PC-9 (cell line): ENCODE results near the gene ACSL5. TPM values are rescaled to one million over a fixed set of nuclear protein-coding genes. Genes with fewer than 3 reads are reported as not detected.

Experiments used
- BruUV-seq: library from RNA; stranded (reverse); fragments of 400-500 nt; replicated peaks from 2 replicates; lab custom pipeline; 2021; lab: Mats Ljungman, UMichigan
- CTCF ChIA-PET: fragments of 300-600 bp; sonication (Branson Sonifier 250); formaldehyde crosslinking; loops from one replicate; lab custom pipeline; 2022; ENCODE audit warnings: antibody characterized with exemption; lab: Charles Lee
- POLR2A ChIA-PET: fragments of 300-600 bp; sonication (Branson Sonifier 250); formaldehyde crosslinking; loops from one replicate; lab custom pipeline; 2022; ENCODE audit warnings: antibody characterized with exemption; ENCODE audit not compliant: unreplicated experiment; lab: Charles Lee
- DNase-seq, 2 experiments: peaks; one replicate each; pipeline versions ENCODE4 v3.0.0 to v3.0.0-alpha.2; 2015 to 2022; ENCODE audit warnings: mixed read lengths in 1 of 2
- H2AFZ ChIP-seq: fragments of 200-600 bp; sonication (generic); 2 replicates; pipeline ENCODE4 v1.8.1; 2017; ENCODE audit warnings: antibody characterized with exemption
- H3F3A ChIP-seq: fragments of 200-600 bp; sonication (generic); 2 replicates; pipeline ENCODE4 v1.8.1; 2017; ENCODE audit warnings: antibody characterized with exemption, mild to moderate bottlenecking, low read depth; ENCODE audit not compliant: insufficient read depth
- H3K27ac ChIP-seq: fragments of 200-600 bp; sonication (generic); 2 replicates; pipeline ENCODE4 v1.6.1; 2016; ENCODE audit warnings: mixed run types
- H3K27me3 ChIP-seq: fragments of 200-600 bp; sonication (generic); 2 replicates; pipeline ENCODE4 v1.6.1; 2016; ENCODE audit warnings: low read depth, mixed run types; ENCODE audit not compliant: insufficient read depth
- H3K36me3 ChIP-seq: fragments of 200-600 bp; sonication (generic); 2 replicates; pipeline ENCODE4 v1.6.1; 2016; ENCODE audit warnings: low read depth, mixed run types
- H3K4me1 ChIP-seq: fragments of 200-600 bp; sonication (generic); replicated peaks from 2 replicates; pipeline ENCODE4 v1.6.1; 2016; ENCODE audit warnings: mixed run types; ENCODE audit not compliant: insufficient read depth
- H3K4me2 ChIP-seq: fragments of 200-600 bp; sonication (generic); 2 replicates; pipeline ENCODE4 v1.6.1; 2017; ENCODE audit warnings: mixed run types
- H3K4me3 ChIP-seq: fragments of 200-600 bp; sonication (generic); 2 replicates; pipeline ENCODE4 v1.6.1; 2016; ENCODE audit warnings: mixed run types
- H3K79me2 ChIP-seq: fragments of 200-600 bp; sonication (generic); 2 replicates; pipeline ENCODE4 v1.6.1; 2017; ENCODE audit warnings: low read depth, mixed run types
- H3K9me2 ChIP-seq: fragments of 200-600 bp; sonication (generic); 2 replicates; pipeline ENCODE4 v1.8.1; 2017; ENCODE audit warnings: mild to moderate bottlenecking; ENCODE audit not compliant: insufficient read depth
- H3K9me3 ChIP-seq: fragments of 200-600 bp; sonication (generic); 2 replicates; pipeline ENCODE4 v1.8.1; 2016; ENCODE audit warnings: low read depth; ENCODE audit not compliant: insufficient read depth
- H4K20me1 ChIP-seq: fragments of 200-600 bp; sonication (generic); 2 replicates; pipeline ENCODE4 v1.8.1; 2017; ENCODE audit not compliant: insufficient read depth
- EZH2 ChIP-seq: fragments of 200-600 bp; sonication (generic); IDR thresholded peaks from 2 replicates; pipeline ENCODE4 v1.8.0; 2017; ENCODE audit warnings: antibody characterized with exemption, low read depth
- intact Hi-C: fragments of 100-400 bp; cut with micrococcal nuclease; formaldehyde crosslinking; loops from one replicate; pipeline ENCODE4 v1.10.0; 2022; ENCODE audit not compliant: unreplicated experiment
- total RNA-seq: library from RNA; stranded (reverse); gene quantifications from 2 replicates; pipeline ENCODE4 v1.2.3, GENCODE V29; 2021
- TF ChIP-seq, protein P1 (sequence below): fragments of 200-600 bp; sonication (generic); conservative IDR thresholded peaks from 2 replicates; pipeline ENCODE4 v1.6.1; 2017; ENCODE audit warnings: mixed run types, antibody characterized with exemption, mild to moderate bottlenecking, moderate library complexity

Gene ACSL5
- total RNA-seq, 1 experiment from 2014 or later, result 21.4 TPM

DNA sequence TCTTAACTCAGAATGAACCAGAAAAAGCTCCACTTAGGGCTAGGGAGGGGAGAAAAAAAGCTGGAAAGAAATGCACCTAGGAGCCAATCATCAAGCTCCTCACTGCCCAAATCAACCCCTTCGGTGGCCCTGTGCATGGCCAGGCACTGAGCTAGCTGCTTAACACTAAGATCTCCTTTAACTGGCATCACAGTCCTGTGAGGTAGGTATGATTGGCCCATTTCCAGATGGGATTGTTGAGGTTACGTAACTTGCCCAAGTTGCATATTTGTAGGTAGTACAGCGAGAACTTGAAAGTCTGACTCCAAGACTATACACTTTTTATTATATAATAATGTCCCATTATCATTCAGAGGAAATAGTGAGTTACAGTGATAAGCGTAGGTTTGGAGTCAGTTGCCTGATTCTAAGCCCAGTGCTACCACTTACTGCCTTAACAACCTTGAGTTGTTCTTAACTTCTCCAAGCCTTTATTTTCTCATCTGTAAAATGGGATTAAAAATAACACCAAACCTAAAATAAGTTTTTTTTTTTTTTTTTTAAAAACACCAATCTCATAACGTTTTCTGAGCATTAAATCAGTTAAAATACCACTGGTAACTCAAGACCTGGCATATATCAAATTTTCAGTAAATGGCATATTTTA lies 37.2 kb upstream of the ACSL5 start:
- Histone ChIP-seq H4K20me1 (no peaks in the 10 kb centered on the region), H3F3A (no peaks in the 10 kb centered on the region), H3K4me2 (no peak overlapping the region), H3K27ac (no peak overlapping the region), H3K79me2 (no peaks in the 10 kb centered on the region), H3K4me3 (no peak overlapping the region), H3K27me3 (no peaks in the 10 kb centered on the region), H2AFZ (no peak overlapping the region), H3K9me3 (no peaks in the 10 kb centered on the region), H3K36me3 (no peaks in the 10 kb centered on the region), H3K9me2 (no peaks in the 10 kb centered on the region), H3K4me1 (no peaks in the 10 kb centered on the region)
- DNase-seq, result no peak
- POLR2A ChIA-PET, result no interaction called here
- intact Hi-C loops, result no loop called here
- no peak for TF ChIP-seq EZH2
- TF ChIP-seq, protein P1, sequence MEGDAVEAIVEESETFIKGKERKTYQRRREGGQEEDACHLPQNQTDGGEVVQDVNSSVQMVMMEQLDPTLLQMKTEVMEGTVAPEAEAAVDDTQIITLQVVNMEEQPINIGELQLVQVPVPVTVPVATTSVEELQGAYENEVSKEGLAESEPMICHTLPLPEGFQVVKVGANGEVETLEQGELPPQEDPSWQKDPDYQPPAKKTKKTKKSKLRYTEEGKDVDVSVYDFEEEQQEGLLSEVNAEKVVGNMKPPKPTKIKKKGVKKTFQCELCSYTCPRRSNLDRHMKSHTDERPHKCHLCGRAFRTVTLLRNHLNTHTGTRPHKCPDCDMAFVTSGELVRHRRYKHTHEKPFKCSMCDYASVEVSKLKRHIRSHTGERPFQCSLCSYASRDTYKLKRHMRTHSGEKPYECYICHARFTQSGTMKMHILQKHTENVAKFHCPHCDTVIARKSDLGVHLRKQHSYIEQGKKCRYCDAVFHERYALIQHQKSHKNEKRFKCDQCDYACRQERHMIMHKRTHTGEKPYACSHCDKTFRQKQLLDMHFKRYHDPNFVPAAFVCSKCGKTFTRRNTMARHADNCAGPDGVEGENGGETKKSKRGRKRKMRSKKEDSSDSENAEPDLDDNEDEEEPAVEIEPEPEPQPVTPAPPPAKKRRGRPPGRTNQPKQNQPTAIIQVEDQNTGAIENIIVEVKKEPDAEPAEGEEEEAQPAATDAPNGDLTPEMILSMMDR, result no peak
- CTCF ChIA-PET, result no interaction called here
- no TSS peak for BruUV-seq

DNA sequence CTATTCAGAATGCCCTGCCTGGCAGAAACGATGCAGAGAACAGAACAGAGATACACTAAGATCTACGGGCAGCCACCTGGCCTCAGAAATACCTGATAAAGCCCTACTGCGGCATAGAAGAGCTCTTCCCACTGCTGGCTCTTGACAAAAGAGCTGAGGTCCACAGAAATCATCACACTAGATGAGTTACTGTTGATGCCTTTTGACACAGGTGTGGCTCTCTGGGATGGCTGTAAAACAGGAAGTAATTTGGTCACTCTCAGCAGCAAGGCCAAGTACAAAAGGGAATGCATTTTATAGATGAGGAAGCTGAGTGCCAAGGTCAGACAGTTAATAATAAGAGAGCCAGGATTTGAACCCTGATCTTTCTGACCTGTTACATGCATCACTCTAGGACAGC lies 35.0 kb upstream of the ACSL5 start:
- DNase-seq, result no peak
- Histone ChIP-seq H3K36me3 (no peaks in the 10 kb centered on the region), H4K20me1 (no peaks in the 10 kb centered on the region), H3K27ac (no peak overlapping the region), H3K27me3 (no peaks in the 10 kb centered on the region), H3K4me3 (no peak overlapping the region), H3K9me3 (no peaks in the 10 kb centered on the region), H3K4me1 (no peaks in the 10 kb centered on the region), H2AFZ (no peak overlapping the region), H3K9me2 (no peaks in the 10 kb centered on the region), H3F3A (no peaks in the 10 kb centered on the region), H3K4me2 (no peak overlapping the region), H3K79me2 (no peaks in the 10 kb centered on the region)
- POLR2A ChIA-PET, result no interaction called here
- CTCF ChIA-PET, result no interaction called here
- no TSS peak for BruUV-seq
- intact Hi-C loops, result no loop called here
- TF ChIP-seq, protein P1, result no peak

DNA sequence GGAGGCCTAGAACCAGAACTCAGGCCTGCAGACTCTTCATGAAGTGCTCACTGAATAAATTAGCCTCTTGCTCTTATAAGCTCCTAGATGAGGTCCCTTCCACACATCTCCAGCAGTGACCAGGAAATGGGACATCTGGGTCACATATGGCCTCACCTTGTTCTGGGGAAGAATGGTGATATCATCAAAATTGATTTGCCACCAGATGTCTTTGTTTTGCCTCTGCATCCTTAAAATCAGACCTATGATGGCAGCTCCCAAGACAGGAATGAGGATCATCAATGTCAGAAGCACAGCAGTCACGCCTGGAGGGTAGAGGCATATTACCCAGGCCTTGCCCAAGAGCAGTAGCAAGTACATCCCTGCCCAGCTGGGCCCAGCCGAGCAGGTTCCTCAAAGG lies 33.3 kb upstream of the ACSL5 start:
- Histone ChIP-seq H3F3A (no peaks in the 10 kb centered on the region), H3K4me2 (no peak overlapping the region), H3K27me3 (no peaks in the 10 kb centered on the region), H3K79me2 (no peaks in the 10 kb centered on the region), H3K4me3 (no peak overlapping the region), H4K20me1 (no peaks in the 10 kb centered on the region), H3K27ac (no peak overlapping the region), H2AFZ (no peak overlapping the region), H3K36me3 (no peaks in the 10 kb centered on the region), H3K4me1 (no peaks in the 10 kb centered on the region), H3K9me2 (no peaks in the 10 kb centered on the region), H3K9me3 (no peaks in the 10 kb centered on the region)
- intact Hi-C loops, result no loop called here
- POLR2A ChIA-PET, result no interaction called here
- CTCF ChIA-PET, result no interaction called here
- no peak for TF ChIP-seq EZH2
- TF ChIP-seq, protein P1, result no peak
- no peak for DNase-seq
- BruUV-seq, result no TSS peak
